HG03159 (cell line): ENCODE results near the gene KCNS1.
"Not testable (repeated sequence)": the region's sequence is repeated elsewhere in the genome, so short reads cannot be mapped to it uniquely, and the experiment has no call there.

Experiments used
- ATAC-seq: cut with Tn5 transposase; IDR thresholded peaks from one replicate; pipeline ENCODE4 v1.9.1; 2021; ENCODE audit warnings: mild to moderate bottlenecking, moderate library complexity; ENCODE audit not compliant: unreplicated experiment

KCNS1 gene, protein sequence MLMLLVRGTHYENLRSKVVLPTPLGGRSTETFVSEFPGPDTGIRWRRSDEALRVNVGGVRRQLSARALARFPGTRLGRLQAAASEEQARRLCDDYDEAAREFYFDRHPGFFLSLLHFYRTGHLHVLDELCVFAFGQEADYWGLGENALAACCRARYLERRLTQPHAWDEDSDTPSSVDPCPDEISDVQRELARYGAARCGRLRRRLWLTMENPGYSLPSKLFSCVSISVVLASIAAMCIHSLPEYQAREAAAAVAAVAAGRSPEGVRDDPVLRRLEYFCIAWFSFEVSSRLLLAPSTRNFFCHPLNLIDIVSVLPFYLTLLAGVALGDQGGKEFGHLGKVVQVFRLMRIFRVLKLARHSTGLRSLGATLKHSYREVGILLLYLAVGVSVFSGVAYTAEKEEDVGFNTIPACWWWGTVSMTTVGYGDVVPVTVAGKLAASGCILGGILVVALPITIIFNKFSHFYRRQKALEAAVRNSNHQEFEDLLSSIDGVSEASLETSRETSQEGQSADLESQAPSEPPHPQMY

DNA sequence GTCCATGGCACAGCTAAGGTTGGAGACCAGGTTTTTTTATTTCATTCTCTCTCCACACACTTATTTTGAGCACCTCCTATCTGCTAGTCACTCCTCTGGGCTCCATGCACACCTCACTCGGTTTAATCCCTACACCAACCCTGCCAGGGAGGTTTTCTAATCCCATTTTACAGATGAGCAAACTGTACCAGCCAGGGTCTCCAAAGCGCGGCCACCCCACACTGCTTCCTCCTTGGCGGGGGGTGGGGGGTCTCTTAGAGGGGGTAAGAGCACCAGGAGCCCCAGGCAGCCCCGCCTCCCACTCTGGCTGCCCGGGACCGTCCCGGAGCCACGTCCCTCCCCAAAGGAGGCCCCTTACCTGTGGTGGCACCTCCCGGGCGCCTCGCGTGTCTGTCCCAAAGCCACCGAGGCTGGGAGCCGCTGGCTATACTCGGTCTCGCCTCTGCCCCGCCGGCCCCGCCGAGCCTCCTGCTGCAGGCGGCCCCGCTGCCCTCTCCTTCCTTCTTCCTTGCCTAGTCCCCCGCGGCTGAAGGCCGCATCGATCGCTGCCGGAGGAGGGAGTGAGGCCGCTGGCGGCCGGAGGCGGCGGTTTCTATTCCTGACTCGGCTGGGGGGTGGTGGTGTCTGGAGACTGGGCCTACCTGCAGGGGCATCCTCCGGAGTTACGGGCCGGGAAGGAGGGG is at the start of gene KCNS1:
Gene KCNS1, minus strand, starts transcription at position 565 of the 683 bp plus-strand sequence. CDS start 1,891 bp downstream, outside the sequence.
- no peak for ATAC-seq

DNA sequence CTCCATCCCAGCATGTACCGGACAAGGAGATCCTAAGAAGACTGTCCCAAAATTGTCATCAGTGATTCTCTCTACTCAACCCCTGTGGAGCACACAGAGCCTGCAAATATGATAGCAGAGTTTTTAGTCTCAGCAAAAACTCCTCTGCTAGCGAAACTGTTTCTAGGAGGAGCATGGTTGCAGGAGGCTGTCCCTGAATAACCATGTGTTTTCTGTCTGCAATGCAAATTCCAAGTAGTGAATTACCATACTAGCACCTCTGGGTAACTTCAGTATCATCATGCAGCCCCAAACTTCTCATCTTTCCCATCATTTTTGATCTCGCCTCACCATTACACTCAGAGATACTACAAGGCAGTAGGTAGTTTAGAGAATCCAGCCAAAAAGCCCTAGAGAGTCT is 48.1 kb upstream of the KCNS1 start:
- ATAC-seq, result no peak

DNA sequence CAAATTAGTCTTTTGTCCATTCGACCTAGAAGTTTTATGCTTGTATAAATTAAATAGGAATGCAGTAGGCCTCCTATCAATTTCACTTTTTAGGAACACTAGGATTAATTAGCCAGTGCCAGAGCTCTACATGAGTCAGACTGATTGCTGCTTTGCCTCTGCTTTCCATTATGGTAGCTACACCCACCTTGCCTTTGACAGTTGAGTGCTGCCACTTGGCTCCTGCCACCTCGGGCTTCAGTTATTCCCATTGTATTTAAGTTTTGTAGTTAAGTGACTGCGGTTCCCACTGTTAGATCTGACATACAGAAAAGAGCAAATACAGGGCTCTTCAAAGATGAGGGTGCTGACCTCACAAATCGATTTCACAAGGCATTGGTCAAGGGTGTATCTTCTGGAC is 39.9 kb upstream of the KCNS1 start:
- no peak for ATAC-seq

DNA sequence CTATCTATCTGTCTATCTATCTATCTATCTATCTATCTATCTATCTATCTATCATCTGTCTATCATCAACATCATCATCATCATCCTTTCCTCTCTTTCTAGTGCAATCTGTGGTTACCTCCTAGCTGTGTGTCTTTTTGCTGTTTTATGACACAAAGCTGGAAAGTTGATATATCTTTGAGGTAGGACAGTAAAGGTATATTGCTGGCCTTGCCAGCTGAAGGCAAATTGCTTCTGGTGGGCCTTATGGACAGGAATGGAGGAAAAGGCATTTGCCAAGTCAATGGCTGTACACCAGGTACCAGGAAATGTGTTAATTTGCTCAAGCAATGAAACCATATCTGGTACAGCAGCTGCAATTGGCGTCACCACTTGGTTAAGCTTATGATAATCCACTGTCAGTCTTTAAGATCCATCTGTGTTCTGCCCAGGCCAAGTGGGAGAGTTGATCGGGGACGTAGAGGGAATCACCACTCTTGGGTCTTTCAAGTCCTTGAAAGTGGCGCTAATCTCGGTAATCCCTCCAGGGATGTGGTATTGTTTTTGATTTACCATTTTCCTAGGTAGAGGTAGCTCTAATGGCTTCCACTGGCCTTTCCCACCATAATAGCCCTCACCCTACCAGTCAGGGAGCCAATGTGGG is 38.9 kb upstream of the KCNS1 start:
- ATAC-seq, result not testable (repeated sequence)

DNA sequence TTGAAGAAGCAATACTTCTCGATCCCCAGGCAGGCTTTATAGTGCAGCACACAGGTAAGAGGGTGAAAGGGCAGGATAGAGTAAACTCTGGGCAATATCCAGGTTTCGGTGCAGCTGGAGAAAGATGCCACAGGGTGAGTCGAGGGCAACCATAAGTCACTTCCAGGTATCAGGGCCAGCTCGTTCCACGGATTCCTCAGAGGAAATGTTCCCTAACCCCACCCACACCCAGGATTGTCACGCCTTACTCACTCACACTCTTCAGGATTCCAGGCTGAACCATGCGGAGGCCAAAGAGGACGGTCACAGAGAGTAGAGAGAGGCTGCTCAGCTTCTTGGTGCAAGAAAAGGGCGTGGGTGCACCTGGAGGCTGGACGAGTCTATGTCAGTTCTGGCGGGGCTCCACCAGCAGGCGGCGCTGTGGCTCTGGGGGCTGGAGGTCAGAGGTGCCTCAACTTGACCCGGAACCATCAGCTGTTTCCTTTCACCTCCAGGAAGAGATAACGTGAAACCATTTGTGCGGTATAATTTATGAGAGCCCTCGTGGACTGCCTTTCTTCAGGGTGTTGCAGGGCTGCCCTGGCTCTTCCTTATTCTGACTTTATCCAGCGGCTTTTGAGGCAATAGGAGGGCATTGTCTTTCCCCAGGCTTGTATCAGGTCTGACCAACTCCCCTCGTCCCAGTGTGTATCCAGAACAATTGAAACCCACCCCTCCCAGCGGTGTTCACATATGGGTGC is 37.8 kb upstream of the KCNS1 start:
- no peak for ATAC-seq

DNA sequence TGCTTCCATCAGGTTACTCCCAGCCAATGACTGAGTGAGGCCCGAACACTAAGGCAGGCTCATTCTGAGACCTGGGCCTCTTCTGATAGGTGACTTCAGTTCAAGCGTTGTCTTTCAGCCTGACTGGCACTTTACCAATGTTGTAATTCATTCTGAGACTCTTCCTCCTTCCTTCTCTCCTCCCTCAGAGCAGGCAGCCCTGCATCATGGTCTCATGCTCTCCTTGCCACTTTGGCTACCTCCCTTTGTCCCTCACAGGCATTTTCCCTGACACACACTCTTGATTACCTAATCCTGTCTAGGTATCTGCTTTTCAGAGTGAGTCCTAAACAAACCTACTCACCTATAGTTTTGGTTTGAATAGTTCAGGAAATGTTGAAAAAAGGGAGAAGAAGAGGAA is 36.0 kb upstream of the KCNS1 start:
- no peak for ATAC-seq

DNA sequence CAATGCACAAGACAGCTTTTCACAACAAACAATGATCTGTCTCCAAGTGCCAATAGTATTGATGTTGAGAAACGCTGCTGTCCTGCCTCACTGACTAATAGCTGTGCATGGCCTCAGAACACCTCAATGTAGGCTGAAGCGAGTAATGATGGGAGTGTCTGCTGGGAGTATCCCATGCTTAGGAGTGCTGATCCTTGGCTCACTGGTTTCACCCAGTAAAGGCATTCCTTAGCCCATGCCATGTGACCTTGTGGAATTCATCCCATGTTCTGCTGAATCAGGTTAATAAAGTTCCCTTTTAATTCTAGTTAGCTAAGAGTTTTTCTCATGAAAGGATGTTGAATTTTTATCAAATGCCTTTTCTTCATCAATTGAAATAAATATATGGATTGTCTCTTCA is 27.2 kb upstream of the KCNS1 start:
- no peak for ATAC-seq

DNA sequence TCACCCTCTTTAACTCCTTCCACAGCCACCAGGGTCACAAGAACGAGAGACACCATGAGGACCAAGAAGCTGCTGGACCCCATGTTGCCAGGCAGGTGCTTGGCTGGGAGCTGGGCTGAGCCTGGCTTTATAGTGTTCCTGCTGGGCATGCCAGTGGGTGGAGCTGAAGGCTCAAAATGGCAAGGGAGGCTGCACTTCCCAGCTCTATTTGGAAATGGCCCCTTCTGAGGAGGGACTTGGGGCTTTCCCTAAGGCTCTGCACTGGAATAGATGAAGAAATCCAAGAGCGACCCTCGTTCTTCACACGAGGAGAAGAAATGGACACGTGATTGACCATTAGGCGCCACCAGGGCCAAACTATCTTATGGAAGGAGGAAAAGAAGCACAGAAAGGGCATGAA is 23.4 kb upstream of the KCNS1 start, which contains the start of gene WFDC12:
Gene WFDC12, minus strand, starts transcription at position 101 of the 400 bp plus-strand sequence. Its CDS starts 18 bp downstream, at position 83.
- no peak for ATAC-seq

DNA sequence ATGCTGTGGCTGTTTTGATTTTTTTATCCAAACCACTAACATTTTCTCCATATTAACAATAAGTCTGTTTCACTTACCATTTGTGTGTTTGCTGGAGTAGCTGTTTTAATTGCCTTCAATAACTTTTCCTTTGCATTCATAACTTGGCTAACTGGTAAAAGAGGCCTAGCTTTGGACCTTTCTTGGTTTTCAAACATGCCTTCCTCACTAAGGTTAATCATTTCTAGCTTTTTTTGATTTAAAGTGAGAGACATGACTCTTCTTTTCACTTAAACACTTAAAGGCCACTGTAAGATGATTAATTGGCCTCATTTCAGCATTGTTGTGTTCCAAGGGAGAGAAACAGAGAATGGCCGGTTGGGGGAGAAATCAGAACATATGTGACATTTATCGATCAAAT is 20.5 kb upstream of the KCNS1 start:
- no peak for ATAC-seq

DNA sequence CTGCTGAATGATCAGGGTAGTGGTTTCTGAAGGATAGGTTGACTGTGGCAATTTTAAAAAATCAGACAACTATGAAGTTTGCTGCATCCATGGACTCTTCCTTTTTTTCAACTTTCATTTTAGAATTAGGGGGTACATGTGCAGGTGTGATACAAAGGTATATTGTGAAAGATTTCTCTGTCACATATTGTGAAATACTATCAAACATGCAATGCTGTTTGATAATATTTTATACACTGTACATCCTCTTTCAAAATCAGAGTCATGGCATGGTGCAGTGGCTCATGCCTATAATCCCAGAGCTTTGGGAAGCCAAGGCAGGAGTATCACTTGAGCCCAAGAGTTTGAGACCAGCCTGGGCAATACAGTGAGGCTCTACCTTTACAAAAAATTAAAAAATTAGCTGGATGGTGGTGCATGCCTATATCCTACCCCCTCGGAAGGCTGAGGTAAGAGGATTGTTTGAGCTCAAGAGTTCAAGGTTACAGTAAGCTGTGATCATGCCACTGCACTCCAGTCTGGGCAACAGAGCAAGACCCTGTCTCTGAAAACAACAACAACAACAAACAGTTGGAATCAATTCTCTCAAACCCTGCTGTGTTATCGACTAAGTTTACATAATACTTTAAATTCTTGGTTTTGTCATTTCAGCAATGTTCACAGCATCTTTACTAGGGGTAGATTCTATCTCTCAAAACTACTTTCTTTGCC is 18.8 kb upstream of the KCNS1 start:
- no peak for ATAC-seq

DNA sequence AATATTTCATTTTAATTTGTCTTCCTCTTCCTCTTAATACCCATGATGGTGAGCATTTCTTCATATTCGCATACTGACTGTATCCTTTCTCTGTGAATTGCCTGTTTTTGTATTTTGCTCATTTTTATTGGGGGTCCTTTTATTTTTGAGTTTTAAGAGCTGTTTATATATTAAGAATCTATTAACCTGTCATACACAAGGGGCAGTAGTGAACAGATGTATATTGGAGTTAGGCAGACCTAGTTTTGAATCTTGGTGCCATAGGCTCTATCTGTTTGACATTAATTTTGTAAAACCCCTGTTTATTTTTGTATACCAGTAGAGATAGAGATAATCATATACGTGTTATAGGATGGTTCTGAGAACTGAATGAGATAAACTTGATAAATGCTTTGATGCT is 17.1 kb upstream of the KCNS1 start:
- ATAC-seq, result no peak

DNA sequence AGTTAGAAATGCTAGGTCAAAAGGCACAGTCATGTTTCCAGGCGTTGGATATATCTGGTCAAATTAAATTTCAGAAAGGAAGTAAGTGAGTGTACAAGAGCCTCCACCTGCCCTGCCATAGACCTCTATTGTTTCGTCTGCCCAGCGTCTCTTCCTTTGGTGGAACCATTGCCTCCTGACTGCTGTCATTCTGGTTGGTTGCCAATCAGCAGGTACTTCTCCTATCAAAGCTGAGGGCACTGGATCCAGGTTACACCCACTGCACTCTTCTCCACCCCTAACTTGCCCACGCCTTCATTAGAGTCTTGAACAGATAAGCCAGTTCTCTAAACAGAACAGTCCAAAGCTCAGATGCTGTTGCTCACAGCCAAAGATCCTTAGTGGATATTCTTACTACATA is 16.7 kb upstream of the KCNS1 start:
- no peak for ATAC-seq

DNA sequence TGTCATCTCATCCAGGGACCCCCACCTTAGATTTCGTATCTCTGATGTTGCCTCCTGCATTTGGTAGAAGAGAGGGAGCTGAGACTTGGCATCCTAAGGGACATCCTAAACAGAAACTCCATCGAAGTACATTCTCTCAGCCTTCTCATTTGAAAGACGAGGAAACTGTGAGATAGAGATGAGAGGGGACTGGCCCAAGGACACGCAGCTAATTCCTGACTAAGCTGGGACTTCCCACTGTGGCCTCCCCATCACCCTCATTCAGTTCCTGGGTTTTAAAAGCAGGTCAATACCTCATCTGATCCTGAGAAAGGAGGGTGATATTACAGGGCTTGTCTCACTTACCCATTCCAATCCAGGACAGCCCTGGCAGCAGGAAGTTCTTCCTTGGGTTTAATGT is 14.9 kb upstream of the KCNS1 start:
- no peak for ATAC-seq

DNA sequence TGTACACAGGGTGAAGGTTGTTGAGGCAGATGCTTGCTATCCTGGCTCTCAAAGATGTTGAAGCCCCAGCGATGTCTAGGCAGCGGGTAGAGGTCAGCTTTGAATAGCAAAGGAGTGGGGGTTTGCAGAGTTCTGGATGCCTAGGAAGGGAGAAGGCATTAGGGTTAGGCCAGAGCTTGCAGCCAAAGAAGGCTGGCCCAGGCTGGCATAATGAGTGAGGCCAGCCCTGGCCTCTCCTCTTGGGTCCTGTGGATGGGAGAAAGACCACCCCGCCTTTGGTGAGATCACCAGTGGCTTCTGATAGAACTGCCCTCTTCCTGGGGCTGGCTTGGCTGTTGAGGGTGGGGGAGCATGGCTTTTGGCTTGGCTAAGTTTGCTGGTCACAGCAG is 14.5 kb upstream of the KCNS1 start:
- no peak for ATAC-seq

DNA sequence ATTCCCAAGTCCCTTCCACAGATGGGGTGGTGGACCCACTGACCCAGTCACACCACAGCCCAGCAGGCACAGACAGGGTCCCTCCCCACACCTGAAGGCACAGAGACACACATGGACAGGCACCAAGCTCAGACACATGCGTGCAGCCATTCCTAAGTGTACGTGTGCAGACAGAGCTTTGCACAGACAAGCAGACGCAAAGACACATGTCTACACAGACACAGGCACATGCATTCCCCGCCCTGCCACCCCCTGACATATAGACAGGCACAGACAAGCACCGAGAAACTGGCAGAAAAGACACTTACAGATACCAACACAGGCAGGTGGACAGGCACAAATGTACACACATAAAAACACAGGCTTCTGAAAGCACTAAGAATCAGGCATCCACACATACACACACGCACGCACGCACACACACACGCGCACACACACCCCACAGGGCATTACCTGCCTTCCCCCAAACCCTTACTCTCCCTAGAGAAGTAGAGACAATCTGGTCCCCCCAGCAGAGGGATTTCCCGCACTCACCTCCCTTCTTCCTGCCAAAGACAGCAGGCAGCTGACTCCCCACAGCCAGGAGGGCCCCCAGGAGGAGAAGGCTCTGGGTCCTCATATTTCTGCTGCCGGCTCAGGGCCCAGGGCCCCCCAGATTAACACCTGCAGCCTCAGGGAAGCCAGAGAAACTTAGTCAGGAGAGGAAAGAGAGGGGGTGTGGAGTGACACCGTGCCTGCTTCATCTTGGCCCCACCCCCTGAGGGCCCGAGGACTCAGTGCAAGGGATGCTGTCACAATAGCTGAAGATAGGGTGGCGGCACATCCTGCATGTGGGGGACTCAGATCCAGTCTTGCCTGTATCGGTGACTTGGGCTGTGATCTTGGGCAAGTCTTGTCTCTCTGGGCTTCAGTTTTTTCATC is 13.8 kb upstream of the KCNS1 start, which contains the start of gene WFDC5:
Gene WFDC5, minus strand, starts transcription at position 710 of the 921 bp plus-strand sequence. Its CDS starts 91 bp downstream, at position 619.
- no peak for ATAC-seq

DNA sequence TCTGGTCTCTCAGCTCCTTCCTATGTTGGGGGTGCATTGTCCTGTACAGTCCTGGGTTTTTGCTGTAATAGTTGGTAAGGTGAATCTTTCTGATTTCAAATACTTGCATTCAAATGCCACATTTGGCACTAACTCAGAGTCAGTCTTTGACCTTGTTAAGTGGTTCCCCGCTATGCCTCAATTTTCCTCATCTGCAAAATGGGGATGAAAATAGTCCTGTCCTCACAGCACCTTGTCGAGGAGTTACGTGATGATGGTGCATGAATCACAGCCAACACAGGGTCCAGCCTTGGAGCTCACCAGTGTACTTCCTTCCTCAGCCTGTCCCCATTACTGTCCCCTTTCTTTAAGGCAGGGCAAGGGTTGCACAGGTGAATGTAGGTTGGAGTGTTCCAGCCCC is 12.9 kb upstream of the KCNS1 start:
- no peak for ATAC-seq

DNA sequence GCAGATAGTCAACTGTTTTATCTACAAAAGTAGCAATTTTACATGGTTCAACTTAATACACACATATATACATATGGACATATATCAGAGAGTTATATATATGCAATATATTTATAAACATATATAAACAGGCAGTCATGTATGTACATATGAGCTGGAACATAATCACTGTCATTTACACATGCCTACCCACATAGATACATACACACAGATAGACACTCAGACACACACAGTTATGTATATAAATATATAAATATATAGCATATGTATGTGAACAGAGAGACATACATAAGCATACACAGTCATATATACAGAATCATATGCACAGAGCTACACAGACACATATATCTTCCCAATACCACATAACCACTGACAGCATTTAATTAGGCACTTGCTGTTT is 11.8 kb upstream of the KCNS1 start:
- no peak for ATAC-seq

DNA sequence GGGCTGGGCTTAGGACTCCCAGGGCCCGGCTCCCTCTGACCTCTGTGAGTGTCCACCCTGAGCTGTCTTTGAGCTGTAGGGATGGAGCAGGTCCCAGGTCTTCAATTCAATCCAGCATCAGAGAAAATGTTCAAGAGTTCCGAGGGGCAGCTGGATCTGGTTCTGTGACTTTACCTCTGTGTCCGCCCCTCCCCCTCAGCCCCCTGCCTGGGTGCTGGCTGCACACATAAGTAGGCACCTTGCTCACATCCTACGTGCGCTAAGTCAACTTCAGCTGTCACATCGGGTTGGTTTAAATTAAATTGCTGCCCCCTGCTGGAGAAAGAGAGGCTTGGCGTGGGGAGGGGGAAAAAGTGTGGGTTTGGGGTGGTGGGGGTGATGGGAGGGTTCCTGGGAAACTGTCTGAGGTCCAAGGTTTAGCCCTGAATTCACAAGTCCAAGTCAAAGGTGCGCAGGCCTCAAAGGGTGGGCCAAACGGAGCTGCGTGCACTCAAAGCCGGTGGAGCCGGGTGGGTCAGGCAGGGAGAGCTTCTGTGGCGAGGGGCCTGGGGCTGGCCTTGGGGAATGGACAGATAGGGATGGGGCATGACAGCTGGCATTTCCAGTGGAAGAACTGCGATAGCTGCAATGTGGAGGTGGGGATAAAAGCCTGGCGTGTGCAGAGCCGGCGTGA is 11.0 kb upstream of the KCNS1 start:
- no peak for ATAC-seq

DNA sequence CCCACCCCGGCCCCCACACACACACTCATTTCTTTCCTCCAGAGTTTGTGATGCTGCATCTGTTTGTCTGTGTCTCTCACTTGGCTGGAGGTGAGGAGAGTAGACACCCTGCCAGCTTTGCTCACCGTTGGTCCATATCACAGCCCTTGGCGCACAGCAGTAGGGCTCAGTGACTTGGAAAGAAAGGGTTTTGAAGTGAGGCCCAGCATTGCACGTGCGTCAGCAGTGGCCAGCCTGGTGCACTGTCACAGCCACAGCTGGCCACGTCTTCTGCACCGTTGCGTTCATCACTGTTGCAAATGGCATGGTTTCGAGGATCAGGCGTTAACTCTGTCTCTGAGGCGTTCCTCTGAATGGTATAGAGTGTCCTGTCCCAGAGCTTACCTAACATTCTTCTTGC is 10.4 kb upstream of the KCNS1 start:
- no peak for ATAC-seq
